Measurements from ENCODE around the gene SMPD4.
A peak's percentile ranks its signal among the peaks of the same experiment; 100 is the strongest.
"Not testable (repeated sequence)": the region's sequence is repeated elsewhere in the genome, so short reads cannot be mapped to it uniquely, and the experiment has no call there.

SMPD4 gene

DNA sequence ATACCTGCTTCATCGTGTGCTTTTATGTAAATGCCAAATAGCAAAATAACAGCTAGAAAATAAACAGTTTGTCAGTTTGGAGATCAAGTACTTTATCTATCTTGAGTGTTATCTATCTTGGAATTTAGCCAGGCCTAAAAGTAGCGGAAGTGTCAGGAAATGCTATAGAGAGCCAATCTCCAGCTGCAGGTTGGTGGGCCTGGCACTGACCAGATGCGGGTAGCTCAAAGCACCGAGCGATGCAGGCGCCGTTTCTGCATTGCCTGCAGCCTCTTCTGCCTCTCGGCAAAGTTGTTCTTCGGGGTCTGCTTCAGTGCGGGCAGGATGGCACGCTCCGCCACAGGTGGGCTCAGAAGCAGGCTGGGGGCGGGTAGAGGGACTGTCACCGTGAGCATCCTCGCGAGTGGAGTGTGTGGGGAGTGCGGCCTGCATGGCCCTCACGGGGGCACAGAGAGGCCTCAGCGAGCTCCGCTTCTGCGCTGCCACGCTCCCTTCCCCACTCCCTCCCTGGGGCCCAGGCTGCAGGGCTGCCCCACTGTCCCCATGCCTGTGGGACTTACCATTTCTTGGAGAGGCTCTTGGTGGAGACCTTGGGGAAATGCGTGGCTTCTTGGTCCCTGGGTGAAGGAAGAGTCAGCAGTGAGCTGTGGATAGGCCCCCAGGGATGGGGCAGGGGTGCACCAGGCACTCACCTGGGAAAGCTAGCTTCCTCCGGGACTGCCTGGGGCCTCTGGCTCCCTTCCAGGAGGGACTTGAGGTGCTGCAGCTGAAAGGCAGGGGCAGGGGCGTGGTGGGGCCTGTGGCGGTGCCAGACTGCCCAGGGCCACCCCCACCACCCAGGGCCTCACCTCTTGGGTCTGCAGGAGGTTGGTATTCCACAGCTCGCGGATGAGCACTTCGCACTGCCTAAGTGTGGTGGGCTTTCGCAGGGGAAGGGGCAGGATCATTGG is 41.8 kb downstream of the SMPD4 start:
- not testable (repeated sequence) for DNase-seq

DNA sequence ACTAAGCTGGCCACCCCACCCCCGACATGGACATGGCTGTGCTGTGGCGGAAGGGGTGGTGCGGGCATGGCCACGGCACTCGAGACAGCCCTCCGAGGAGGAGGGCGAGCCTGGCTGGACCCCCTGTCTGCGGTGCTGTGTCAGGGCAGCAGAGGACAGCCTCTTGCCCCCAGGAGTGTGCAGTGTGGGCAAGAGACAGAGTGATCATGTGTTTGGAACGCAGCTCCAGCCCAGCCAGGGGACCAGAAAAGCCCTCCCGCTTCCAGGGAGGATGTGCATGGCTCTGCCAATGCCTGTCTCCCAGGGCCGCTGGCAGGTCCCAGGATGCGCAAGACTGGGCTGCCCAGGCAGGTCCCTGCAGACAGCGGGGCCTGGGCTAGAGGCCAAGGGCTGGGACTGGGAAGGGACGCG is 42.6 kb downstream of the SMPD4 start:
- DNase-seq: not testable (repeated sequence)

DNA sequence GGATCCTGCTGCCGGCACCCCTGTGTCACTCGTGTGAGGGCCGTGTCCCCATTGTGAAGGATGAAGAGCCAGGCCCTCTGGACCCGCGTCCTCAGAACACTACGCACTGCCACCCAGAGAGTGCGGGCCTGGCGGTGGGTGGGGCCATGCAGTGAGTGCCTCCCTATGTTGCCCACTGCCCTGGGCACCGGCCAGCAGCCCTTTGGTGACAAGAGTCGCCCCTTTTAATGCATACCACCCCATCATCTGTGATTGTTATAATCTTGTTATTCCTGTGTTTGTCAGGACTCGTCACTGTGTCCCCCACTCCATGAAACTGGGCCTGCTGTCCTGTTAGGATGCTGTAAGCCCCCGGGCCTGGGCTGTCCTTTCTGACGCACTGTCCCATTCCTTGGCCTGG is 43.1 kb downstream of the SMPD4 start:
- DNase-seq: not testable (repeated sequence)

DNA sequence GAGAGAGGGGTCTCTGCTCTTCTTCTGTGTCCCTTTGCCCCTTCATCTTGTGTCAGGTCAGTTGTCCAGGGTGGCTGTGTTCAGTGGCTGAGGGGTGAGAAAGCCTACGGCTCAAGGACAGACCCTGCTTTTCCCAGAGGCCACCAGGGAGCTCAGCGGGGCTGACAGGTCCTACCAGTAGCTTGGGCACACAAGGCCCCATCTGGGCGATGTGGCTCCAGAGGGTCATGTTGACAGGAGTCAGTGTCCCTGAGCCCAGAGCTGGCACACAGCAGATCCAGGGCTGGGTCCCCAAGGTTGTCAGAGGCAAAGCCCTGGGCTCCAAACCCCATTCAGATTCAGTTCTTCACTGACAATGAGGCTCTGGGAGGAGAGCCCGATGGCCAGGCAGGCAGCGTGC is 44.3 kb downstream of the SMPD4 start:
- DNase-seq: not testable (repeated sequence)

DNA sequence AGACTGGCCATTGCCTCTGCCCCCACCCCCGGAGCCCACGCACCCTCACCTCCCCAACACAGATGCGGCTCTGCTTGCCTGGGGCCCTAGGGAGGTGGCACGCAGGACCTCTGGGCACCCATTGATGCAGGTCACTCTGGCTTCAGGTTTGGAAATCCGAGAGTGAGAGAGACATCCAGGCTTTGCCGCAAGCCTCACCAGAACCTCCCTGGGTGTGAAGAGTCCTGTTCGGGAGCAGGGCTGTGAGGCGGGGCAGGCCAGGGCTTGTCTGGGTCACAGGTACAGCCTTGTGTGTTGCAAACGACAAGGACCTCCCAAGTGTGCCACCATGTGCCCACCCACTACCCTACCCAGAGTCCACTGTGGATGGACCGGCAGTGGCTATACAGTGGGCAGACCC is 44.9 kb downstream of the SMPD4 start:
- DNase-seq: not testable (repeated sequence)

DNA sequence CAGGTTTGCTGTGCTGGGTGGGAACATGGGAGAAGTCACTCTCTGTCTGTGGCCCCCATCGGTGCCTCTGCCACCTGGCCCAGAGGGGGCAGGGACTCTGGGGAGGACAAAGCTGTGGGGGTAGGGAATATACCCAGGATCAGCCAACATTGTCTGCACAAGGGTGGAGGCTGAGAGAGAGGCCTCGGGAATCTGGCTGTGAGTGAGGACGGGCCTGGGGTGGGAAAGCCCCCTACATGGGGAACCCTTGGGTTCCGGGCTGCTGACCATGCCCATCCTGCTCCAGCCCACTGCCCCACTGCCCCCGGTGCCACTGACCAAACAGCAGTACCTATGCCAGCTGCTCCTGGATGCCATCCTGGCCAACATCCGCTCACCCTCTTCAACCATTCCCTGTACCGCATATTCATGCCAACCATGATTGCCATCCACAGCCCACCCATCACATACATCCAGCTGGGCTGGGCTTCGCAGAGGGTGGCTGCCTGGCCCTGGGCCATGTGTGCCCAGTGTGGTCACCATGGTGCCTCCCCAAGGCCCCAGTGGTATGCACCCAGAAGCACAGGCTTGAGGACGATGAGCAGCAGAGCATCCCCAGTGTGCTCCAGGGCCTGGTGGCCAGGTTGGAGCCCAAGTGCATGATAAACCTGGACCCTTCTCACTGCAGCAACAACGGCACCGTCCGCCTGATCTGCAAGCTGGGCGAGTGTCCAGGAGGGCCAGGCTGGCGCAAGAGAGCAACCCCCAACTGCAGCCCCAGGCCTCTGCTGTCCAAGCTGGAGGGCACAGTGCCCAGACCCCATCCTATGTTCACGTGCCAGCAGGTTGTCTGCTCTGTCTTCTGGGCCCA is 45.5 kb downstream of the SMPD4 start:
- no peak for DNase-seq

DNA sequence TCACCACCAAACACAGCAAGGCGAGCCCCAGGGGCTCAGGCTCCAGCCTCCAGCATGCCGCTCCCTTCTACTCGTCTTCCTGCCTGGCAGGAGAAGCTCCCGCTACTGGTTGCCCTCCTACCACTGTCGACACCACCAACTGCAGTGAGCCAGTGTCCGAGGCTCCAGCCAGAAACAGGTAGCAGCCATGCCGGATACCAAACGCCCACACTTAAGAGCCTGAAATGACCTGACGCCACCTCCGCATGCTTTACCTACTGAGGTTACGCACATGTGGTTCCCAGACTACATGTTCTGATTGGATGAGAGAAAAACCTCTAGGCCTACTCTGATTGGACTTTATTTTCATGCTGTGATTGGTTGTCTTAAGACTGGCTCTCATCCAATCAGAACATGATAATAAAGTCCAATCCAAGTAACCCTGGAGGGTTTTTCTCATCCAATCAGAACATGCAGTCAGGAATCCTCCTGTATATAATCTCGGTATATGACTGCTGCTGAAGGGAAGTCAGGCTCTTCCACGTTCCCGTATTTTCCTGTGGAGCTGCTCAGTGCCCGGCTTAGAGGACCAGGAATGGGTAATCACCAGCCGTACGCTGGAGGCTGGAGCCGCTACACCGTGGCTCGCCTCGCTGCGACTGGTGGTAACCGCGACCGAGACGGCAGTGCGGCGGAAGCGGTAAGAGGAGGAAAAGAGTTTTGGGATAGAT is 52.1 kb downstream of the SMPD4 start, which contains the start of gene POTEF:
TSS of gene POTEF (minus strand) at position 103 of the 710 bp plus-strand sequence. CDS start 8,707 bp downstream, outside the sequence.
- peak; percentile 52 for DNase-seq

DNA sequence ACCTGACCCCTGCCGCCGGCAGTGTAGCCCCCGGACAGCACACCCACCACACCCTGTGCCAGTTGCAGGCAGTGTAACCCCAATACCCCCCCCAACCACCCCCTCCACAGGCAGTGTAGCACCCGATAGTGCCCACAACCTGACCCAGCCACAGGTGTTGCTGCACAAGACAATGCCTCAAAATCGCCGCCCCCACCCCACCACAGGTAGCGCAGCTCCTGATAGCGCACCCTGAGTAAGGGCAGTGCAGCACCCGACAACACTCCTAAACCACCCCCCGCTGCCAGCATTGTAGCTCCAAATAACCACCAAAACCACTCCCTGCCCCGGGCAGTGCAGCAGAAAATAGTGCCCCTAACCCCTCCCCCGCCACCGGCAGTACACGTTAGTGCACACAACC is 52.9 kb downstream of the SMPD4 start:
- DNase-seq: not testable (repeated sequence)

DNA sequence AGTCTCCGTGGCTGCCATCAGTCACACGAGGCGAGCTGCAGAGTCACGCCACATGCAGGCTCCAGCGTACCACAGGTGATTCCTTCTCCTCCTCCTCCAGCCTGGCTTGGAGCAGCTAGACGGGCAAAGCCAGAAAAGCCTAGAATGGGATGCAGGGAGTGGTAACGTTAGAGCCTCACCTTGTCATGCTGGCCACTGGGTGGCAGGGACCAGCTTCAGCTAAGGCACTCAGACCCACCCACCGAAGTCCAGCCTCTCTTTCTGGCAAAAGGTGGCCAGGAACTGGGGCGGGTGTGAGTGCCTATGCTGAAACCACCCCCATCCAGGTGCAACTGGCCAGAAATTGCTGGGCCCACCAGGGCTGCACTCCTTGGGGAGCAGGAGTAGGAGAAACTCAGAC is 53.7 kb downstream of the SMPD4 start:
- not testable (repeated sequence) for DNase-seq

DNA sequence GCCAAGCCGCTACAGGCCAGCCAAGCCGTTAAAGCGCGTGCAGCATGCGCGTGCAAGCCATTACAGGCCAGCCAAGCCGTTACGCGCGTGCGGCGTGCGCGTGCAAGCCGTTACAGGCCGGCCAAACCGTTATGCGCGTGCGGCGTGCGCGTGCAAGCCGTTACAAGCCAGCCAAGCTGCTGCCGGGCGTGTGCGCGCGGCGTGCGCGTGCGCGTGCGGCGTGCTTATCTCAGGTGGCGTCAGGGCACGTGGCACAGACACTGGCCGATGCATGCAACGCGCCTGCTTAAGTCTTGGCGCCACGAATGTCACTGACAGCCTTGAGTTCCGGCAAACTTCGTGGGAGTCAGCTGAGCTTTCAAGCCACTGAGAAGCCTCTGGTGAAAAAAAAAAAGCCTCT is 60.5 kb downstream of the SMPD4 start:
- not testable (repeated sequence) for DNase-seq

DNA sequence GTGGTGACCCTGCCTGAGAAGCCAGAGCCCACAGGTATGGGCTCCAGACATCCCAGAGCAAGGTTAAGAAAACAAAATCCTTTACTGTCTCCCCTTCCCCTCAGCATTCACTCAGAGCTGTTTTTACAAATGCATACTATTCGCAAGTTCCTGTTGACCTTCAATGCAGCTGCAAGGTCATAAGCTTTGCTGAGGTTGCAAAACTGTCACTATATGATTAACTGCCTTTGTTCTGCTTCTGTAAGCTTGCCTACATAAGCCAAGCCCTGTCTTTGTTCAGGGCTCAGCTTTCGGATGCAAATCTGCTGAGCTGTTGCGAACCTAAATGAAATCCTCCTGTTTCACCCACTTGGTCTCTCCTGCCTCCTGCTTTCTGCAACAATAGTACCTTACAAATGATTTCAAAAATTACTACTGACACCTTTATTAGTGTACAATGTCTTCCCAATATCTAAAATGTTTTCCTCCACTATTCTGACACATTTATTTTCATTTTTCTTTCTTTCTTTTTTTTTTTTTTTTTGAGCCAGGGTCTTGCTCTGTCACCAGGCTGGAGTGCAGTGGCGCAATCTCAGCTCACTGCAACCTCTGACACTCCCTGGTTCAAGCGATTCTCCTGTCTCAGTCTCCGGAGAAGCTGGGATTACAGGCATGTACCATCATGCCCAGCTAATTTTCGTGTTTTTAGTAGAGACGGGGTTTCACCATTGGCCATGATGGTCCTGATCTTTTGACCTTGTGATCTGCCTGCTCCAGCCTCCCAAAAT is 78.6 kb downstream of the SMPD4 start:
- DNase-seq: not testable (repeated sequence)

All from NCI-H510A (cell line).